GM11168 (cell line): ENCODE results near the gene LYZL2.
"Not testable (repeated sequence)": the region's sequence is repeated elsewhere in the genome, so short reads cannot be mapped to it uniquely, and the experiment has no call there.

Source experiments
- in situ Hi-C: fragments of 300-500 bp; cut with MboI; formaldehyde crosslinking; loops from one replicate; pipeline ENCODE4 v1.12.0; 2022; ENCODE audit warnings: low sequenced_read_pairs; ENCODE audit not compliant: unreplicated experiment

LYZL2 gene

DNA sequence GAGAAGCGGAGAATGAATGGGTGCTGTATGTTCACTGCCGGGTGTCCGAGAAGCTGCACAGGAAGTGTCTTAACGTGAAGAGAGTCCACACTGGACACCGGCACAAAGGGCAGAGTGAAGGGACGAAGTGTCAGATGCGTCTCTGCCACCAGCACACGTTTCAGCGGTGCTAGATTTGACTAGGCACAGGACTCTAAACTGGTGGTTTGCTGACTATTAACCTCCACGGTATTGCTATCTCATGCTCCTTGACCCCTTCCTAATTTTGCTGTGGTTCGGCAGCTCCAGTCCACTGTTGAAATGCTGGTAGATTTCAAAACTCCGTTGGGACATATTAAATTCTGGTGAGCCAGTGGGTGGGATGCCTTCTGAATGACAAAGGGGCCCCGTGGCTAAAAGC is 13.3 kb upstream of the LYZL2 start:
- in situ Hi-C loops, result loop anchor here (10.0 kb wide), 1 partner anchor 1058 kb away; no protein-coding TSS in a partner anchor

DNA sequence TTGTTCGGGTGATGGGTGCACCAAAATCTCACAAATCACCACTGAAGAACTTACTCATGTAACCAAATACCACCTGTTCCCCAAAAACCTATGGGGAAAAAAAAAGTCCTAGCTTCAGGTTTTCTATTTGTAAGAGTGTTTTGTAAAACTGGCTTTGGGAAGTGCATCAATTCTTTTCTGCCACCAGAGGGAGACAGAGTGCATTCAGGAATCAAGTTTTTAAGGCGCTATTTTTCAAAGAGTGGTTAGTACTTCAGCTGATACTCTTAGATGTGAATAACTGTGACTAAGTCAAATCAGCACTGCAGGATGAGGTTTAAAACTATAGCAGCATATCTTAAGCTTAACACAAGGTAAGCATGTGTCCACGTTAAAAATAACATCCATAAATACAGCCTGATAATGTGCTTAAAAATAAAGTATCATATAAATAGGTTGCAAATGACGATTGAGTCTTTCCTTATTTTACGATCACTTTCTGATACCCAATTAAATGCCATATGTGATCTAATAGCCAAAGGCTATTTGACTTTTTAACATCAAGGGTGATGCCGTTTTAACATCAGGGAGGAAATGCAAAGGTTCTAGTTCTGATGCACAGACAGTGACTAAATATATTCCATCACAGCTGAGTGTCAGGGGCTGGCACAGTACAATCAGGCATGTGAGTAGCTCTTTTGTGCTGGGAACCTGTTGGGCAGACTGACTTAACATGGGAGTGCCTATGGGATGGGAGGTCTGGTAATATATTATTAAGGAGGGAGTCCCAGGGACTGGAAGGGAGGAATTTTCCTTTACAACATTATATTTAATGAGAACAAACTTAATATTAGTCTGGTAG is 10.6 kb upstream of the LYZL2 start:
- in situ Hi-C loops, result loop anchor here (10.0 kb wide), 1 partner anchor 1055 kb away; no protein-coding TSS in a partner anchor

DNA sequence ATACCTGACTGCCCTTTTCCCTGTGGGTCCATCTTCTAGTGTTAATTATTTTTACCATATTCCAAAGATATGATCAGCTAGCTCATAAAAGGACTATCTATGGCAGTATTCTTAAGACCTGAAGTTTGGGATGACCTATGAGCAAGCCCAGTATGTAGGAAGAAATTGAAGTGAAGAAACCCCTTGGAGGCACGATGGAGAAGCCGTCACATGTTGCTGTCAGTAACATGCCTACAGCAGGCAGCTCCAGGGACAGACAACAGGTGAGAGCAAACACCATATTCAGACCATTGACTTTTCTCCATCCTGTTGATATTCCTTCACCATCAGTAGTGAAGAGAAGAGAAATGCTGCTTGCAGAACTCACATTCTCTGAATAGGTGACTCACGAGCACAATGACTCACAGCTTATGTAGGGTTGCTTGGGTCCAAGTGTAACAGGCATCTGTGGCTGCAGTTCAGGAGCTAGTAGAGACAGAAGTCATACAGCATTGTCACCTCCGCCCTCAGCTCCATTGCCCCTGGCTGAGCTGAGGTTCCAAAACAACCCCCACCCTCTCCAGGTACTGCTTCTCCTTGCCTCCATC is 8.4 kb upstream of the LYZL2 start:
- in situ Hi-C loops, result no loop called here

DNA sequence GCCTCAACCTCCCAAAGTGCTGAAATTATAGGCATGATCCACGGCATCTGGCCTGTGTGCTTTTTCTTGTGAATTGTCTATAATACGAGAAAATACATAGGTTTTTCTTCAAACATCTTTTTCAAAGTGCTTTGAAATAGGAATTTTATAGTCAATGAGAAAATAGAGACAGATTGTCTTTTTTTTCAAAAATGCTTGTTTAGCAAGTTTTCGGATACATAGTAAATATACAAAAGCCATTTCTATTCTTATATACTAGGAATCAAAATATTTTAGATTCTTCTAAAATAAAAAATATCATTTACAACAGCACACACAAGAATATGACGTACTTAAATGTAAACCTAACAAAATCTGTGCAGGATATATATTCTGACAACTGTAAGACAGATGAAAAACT is 1.6 kb upstream of the LYZL2 start:
- in situ Hi-C loops, result no loop called here

DNA sequence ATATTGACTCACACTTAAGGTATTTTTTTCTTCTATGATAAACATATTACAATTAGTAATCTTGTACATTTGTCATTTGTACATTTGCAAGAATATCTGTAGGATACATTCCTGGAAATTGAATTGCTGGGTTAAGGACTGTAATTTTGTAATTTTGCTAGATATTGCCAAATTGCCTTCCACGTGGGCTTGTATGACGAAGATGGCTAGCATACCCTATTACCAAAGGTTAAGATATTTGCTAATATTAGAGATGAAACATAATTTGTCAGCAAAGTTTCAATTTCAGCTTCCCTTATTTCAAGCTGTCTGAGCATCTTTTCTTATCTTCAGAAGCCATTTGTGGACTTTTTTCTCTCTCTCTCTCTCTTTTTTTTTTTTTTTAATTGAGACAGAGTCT is 1.0 kb upstream of the LYZL2 start:
- in situ Hi-C loops, result no loop called here

DNA sequence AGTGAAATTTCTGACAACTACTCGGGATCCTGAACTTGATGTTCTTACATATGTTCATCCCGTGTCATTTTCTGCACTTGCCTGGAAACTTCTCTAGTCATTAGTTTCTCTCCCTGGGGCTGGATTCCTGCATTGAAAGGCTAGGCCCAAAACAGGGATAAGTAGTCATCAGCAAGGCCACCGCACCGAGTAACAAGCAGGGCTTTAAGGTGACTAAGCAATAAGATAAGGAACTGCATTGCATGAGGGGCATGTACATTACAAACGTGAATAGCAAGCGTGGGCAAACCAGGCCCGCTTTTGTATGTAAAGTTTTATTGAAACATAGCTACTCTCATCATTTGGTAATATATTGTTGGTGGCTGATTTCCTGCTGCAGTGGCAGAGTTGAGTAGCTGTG is 977 bp downstream of the LYZL2 start:
- in situ Hi-C loops, result loop anchor here (5.0 kb wide), 1 partner anchor 1336 kb away; no protein-coding TSS in a partner anchor

DNA sequence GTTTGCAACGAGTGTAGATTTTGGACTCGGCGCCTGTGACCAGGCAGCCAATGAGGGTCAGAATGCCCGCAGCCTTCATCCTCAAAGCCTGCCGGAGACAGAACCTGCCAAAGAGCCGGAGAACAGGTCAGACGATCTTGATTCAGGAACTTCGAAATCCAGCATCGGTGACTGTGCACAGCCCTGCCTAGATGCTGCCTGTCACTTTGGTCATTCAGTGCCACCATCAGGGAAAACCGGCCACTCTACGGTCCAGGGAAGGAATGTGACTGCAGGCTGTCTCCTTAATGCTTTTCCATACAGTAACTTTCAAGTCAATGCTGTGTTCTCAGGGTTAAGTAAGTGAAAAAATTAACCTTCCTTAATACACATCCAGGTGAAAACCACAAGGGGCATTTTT is 2.7 kb downstream of the LYZL2 start:
- in situ Hi-C loops, result loop anchor here (5.0 kb wide), 1 partner anchor 1335 kb away; no protein-coding TSS in a partner anchor

DNA sequence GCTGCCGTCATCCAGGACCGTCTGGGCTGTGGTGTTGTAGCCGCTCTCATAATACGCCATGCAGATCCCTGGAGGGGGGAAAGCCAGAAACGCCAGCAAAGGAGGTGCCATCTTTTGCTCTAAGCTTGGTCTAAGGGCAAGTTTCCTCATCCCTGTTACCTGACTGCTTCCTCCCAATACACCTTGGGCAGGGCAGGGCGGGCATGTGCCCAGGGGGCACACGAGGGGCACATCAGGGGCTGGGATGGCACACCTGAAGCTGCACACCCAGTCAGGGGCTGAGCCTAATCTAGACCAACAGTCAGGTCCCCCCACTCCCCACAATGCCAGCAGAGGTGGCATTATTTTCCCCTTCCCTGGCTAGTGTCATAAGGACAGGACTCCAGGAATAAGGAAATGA is 3.4 kb downstream of the LYZL2 start:
- in situ Hi-C loops, result loop anchor here (5.0 kb wide), 1 partner anchor 1334 kb away; no protein-coding TSS in a partner anchor

DNA sequence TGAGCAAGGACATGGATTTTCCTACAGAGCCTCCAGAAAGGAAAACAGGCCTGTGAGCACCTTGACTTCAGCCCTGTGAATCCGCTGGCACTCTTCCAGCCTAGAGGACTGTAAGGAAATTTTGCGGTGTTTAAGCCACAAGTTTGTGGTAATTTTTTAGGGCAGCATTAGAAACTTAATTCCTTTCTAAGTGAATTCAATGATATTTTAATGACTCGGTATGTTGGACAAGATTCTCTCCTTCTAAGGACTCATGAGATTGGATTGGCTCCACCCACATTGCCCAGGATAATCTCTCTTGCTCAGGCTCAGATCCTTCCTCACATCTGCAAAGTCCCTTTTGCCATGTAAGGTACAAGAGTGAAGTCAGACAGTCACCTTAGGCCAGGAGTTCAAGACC is 4.5 kb downstream of the LYZL2 start:
- in situ Hi-C loops, result loop anchor here (5.0 kb wide), 1 partner anchor 1333 kb away; no protein-coding TSS in a partner anchor

DNA sequence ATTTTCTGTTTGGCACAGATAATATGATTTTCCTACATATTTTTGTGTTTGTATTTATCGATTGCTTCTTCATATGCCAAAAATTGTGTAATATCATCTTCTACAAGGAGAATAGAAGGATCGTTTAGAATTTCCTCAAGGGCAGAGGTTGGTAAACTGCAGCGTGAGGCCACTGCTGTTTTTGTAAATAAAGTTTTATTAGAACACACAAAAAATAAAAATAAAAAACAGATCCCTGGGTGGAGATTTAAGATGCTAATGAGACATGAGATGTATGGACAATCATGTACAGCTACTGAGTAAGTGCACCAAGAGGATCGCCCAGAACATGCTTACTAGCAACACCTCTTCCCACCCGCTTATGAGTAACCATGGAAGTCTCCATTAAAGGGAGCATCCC is 9.6 kb downstream of the LYZL2 start:
- in situ Hi-C loops, result no loop called here

DNA sequence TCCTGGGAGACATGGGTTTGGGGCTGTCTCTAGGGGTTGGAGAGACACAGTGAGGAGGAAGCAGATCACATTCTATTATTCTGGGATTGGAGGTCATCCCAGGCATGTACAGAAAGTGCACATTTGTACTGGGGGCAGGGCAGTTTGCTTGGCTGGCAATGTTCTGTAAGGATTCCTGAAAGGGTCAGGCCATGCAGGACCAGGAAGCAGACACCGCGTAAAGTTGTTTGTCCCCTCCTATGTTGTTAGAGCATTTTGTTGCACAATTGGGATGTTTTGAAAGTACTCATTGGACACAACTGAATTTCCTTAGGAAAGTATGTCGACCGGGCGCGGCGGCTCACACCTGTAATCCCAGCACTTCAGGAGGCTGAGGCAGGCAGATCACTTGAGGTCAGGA is 12.5 kb downstream of the LYZL2 start:
- in situ Hi-C loops, result no loop called here

DNA sequence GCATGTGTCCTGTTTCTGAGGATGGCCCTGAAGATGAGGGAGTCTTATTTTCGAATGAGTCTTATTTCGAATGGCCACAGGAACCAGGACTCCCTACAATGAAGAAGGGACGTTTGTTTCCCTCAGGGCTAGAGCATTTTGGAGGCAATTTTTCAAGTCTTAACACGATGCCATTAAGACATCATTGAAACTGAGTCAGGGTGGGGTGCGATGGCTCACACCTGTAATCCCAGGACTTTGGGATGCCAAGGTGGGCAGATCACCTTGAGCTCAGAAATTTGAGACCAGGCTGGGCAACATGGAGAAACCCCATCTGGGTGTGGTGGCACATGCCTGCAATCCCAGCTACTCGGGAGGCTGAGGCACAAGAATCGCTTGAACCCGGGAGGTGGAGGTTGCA is 18.5 kb downstream of the LYZL2 start:
- in situ Hi-C loops, result not testable (repeated sequence)

DNA sequence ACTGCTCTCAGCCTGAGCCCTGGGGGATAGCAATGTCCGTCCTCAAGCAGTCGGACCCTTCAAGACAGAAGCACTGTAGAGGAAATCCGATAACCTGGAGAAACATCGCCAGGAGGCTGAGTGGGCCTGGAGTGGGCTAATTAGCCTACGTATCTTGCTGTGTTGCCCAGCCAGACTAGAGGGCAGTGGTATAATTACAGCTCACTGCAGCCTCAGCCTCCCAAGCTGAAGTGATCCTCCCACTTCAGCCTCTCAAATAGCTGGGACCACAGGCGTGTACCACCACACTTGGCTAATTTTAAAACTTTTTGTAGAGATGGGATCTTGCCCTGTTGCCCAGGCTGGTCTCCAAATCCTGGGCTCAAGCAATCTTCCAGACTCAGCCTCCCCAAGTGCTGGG is 21.7 kb downstream of the LYZL2 start:
- in situ Hi-C loops, result no loop called here

DNA sequence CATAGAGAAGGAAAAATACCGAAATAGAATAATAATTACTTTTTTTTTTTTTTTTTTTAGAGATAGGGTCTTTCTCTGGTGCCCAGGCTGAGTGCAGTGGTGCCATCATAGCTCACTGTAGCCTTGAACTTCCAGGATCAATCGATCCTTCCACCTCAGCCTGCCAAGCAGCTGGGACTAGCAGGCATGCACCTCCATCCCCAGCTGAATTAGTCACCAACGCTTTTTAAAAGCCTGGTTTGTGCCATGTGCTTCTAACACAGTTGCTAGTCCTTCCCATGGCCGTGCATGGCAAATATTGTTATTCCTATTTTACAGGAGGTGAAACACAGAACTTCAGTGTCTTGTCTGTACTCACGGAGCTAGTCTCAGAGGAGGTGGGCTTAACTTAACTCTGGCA is 23.2 kb downstream of the LYZL2 start:
- in situ Hi-C loops, result no loop called here

DNA sequence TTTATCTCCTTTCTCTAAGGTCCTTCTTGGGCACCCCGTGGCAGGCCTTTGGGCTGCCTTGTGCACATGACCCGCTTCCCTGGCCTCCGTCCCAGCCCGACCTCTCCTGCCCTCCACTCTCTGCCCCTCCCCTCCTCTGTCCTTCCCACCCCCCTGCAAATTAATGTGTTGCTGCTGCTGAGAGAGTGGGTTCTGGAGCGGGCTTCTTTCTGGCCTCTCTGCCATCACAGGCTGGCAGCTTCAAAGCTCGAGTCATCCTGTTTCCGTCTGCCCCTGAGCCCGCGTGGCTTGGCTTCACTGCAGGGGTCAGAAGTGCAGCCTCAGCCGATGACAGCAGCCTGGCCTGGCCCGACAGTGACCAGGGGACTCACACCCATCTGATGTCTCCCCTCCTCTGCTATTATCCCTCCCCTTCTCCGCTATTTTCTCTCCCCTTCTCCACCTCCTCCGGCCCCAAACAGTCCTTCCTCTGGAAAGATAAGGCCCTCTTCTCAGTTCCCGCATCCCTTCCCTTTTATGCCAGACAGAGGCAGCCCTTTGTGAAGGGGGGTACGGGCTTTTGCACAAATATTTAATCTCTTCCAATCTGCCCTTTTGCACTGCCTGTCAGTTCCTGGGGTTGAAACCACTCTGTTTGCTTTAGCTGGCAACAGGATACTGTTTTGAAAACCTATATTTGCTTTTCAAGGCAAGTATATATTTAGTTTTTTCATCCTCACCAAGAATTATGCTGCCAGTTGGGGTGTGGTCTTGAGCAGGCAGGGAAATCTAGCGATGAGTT is 24.0 kb downstream of the LYZL2 start:
- in situ Hi-C loops, result not testable (repeated sequence)

DNA sequence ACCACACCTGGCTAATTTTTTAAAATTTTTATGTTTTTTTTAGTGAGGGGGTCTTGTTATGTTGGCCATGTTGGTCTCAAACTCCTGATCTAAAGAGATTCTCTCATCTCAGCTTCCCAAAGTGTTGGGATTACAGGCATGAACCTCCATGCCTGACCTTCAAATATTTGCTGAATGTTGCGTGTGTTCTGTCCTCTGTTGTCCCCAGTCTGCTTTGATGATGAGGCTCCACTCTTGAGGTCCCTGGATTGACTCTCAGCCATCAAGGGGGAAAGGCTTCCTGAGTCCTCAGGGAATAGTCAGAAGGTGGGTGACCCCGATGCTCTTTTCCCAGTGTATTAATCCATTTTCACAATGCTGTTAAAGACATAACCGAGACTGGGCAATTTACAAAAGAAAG is 26.0 kb downstream of the LYZL2 start:
- in situ Hi-C loops, result no loop called here

DNA sequence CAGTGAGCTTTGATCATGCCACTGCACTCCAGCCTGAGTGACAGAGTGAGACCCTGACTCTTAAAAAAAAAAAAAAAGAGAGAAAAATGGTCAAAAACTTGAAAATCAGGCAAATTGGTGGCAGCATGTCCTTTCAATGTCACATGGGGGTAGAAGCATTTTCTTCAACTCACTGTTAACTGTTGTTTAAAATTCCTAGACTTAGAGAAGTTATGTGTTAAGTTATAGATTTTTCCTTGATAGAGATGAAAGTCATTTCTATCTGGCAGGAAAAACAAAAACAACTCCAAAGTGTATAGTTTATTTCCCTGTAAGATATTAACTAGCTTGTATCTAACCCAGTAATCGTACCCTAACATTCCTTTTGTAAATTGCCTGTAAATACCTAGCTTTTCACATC is 26.8 kb downstream of the LYZL2 start:
- in situ Hi-C loops, result no loop called here

DNA sequence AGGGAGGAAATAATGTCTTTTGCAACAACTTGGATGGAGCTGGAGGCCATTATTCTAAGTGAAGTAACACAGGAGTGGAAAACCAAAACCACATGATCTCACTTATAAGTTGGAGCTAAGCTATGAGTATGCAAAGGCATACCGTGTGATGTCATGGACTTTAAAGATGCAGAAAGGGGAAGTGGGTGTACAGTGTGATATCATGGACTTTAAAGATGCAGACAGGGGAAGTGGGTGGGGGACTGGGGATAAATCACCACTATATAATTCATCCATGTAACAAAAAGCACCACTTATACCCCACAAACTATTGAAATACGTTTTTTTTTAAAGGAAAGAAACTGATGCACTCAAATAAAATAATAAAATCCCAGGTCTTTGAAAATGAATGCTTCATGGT is 29.5 kb downstream of the LYZL2 start:
- in situ Hi-C loops, result no loop called here

DNA sequence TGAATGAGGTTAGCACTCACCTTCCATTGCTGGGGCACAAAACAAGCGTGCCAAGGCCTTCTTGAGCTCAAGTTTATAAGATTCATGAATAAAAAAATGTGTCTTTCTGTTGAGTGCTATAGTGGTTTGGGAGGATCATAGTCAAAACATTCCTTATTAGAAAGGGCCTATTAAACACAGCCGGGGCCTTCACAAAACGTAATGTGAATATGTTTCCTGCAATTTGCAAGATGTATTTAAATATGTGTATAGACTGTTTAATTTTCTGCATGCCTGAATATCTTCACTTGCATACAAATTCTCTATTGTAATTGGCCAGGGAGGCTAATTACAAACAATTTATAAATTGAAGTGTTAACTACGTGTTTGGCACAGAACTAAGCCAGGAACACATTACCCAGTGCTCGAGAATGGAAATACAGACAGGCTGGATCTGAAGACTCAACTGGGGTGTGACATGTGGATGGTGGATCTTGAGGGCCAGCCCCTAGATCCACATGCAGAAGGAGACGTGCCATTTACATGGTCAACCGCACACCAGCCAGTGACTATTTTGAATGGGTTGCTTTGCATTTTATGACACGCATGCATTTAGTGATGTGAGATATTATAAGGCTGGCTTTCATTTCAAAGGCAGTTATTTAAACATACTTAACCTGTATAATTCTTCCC is 31.3 kb downstream of the LYZL2 start:
- in situ Hi-C loops, result loop anchor here (10.0 to 25.0 kb wide), 3 partner anchors 203 to 1213 kb away; no protein-coding TSS in a partner anchor

DNA sequence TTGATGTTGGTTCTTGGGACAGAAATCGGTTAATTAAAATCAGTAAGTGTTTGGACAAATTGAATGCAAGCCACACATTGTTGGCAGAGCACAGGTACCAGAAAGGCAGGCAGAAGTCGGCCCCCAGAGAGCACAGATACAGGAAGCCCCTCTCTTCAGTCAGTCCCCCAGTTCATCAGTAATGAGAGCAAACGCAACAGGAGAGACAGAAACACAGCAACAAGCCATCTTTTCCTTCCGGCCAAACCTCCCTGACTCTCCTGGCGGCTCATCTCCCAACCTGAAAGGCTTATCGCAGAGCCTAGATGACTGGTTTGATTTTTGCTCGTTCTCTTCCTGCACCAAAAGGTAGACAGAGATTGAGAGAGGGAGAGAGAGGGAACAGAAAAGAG is 32.1 kb downstream of the LYZL2 start:
- in situ Hi-C loops, result loop anchor here (10.0 to 25.0 kb wide), 3 partner anchors 203 to 1213 kb away; no protein-coding TSS in a partner anchor
